NOMO-1 treated with dmso at 0.1 percent for 144 hours (cell line): ENCODE measurements around the gene NCBP3.
A peak's percentile ranks its signal among the peaks of the same experiment; 100 is the strongest.

ENCODE experiments used
- DNase-seq: peaks from one replicate; lab custom pipeline; 2025; ENCODE audit not compliant: unreplicated experiment; lab: John Stamatoyannopoulos, UW

Gene NCBP3, protein sequence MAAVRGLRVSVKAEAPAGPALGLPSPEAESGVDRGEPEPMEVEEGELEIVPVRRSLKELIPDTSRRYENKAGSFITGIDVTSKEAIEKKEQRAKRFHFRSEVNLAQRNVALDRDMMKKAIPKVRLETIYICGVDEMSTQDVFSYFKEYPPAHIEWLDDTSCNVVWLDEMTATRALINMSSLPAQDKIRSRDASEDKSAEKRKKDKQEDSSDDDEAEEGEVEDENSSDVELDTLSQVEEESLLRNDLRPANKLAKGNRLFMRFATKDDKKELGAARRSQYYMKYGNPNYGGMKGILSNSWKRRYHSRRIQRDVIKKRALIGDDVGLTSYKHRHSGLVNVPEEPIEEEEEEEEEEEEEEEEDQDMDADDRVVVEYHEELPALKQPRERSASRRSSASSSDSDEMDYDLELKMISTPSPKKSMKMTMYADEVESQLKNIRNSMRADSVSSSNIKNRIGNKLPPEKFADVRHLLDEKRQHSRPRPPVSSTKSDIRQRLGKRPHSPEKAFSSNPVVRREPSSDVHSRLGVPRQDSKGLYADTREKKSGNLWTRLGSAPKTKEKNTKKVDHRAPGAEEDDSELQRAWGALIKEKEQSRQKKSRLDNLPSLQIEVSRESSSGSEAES

DNA sequence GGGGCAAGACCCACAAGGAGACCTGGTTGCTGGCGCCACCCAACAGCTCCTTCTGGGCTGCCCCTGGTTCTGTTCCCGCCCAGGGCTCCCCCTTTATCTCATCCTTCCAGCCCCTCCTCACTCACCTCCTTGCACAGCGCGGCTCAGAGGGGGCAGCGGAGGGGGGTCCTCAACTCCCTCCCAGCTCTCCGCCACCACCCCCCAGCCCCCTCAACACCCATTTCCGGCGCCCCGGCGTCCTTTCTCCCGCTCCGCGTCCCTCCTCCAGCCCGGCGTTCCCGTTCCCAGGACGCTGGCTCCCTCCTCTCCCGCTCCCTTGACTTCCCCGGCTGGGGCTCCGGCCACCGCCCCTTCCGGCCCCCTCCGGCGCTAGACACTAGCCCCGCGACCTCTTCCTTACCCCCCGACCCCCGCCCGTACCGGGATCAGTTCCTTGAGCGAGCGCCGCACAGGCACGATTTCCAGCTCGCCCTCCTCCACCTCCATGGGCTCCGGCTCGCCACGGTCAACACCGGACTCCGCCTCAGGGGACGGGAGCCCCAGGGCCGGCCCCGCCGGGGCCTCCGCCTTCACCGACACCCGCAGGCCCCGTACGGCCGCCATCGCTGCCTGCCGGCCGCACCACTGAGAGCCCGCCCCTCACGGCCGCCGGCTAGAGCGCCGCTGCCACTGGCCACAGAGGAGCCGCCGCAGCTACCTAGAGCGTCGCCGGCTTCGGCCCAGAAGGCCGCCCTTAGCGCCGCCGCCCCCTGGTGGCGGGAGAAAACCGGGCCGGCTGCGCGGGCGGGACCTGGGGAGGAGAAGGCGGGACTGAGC, at the start of gene NCBP3:
Gene NCBP3, minus strand, starts transcription at position 626 of the 816 bp plus-strand sequence. Its CDS starts 23 bp downstream, at position 603.
- DNase-seq, result peak; percentile 90

GRCh38 chr17:3895354-3895753, 49.3 kb upstream of the NCBP3 start:
- DNase-seq, result no peak

DNA sequence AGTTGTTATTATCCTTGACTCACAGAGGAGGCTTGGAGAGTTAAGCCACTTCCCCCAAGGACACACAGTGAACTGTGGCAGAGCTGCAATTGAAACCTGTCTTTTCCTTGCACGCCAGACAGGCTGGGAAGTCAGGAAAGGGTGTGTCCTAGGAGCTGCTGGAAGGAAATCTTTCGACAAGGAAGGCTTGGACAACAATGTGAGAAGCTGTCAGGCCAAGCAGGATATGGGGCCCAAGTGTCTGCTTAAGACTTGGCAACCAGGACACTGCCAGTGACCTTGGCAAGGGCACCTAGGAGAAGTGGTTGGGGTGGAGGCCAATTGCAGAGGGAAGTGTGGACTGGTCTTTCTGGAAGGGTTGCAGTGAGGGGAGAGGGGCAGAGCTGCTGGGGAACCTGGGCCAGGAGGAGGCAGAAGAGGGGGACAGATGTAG, 48.9 kb upstream of the NCBP3 start:
- no peak for DNase-seq

GRCh38 chr17:3894188-3894587, 48.1 kb upstream of the NCBP3 start:
- DNase-seq, result no peak

- no peak for DNase-seq
Measured at GRCh38 chr17:3893720-3894116, 47.7 kb upstream of the NCBP3 start.

DNA sequence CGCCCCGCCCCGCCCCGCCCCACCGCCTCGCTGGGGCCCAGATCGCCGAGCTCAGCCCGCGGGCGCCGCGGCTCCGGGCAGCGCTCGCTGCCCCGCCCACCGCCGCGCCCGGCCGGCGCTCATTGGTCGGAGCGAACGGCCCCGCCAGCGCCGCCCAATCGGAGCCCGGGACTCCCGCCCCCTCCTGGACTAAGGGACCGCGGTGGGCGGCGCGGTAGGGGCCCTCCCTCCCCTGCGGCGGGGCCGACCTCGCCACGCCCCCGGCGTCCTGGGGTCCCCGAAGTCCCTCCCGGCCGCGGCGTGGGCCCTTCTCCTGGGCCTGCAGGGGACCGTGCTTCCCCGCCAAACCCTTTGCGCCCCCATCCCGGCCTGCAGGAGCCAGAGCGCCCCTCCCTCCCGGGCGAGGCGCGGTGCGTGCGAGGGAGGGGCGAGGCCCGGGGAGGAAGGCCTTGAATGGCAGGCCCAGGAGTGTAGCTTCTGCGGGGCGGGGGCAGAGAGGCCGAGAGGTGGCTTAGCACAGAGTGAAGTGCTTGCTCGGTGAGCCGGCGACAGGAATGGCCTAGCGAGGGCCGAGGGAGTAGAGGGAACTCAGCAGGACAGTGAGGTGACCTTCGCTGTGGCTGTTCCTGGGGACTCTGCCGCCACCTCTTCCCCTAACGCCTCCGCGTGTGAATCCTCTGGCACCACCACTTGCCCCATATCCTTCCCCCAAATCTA, 47.1 kb upstream of the NCBP3 start, which contains the start of gene CAMKK1:
Gene CAMKK1, minus strand, starts transcription at position 51 of the 717 bp plus-strand sequence. CDS start 7,366 bp downstream, outside the sequence.
- peak; percentile 89 for DNase-seq

DNA sequence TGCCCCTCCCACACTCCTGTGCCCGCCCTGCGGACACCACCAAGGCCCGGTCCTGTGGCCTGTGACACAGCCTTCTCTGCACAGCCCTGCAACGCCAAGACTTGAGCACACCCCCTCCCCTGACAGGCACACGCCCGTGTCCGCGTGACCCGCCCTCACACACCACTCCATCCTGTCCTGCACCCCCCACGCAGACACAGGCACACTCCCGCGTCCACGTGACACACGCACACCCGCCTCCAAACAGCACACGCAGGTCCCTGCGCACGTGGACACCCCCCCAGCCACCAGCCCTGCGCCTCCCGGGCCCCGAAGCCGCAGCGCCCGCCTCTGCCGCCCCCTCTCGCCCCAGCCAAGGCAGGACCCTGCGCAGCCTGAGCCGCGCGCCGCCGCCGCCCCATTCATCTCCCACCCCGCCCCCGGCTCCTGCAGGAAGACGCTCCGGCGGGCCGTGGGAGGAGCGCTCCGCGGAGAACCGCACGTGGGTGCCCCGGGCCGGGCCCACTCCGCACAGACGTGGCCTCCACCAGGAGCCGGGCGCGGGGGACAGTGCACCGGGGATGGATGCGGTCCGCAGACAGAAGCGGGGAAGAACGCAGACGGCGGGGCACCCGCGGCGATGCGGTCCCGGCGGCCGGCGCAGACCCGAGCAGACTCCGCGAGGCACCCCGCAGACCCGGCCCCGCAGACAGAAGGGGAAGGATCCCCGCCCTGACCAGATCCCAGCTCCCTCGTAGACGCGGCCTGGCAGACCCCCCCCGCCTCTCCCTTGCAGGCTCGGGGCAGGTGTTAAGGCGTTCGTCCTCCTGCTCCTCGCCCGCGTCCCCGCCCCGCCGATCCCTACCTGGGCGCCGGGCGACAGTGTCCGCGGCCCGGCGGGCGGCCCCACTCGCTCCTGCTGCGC, 46.3 kb upstream of the NCBP3 start:
- peak; percentile 26 for DNase-seq

- no peak for DNase-seq
Measured at GRCh38 chr17:3891626-3892094, 45.6 kb upstream of the NCBP3 start.

- no peak for DNase-seq
Measured at GRCh38 chr17:3890878-3891219, 44.8 kb upstream of the NCBP3 start.

- DNase-seq, result no peak
Measured at GRCh38 chr17:3890082-3890877, 44.2 kb upstream of the NCBP3 start.

DNA sequence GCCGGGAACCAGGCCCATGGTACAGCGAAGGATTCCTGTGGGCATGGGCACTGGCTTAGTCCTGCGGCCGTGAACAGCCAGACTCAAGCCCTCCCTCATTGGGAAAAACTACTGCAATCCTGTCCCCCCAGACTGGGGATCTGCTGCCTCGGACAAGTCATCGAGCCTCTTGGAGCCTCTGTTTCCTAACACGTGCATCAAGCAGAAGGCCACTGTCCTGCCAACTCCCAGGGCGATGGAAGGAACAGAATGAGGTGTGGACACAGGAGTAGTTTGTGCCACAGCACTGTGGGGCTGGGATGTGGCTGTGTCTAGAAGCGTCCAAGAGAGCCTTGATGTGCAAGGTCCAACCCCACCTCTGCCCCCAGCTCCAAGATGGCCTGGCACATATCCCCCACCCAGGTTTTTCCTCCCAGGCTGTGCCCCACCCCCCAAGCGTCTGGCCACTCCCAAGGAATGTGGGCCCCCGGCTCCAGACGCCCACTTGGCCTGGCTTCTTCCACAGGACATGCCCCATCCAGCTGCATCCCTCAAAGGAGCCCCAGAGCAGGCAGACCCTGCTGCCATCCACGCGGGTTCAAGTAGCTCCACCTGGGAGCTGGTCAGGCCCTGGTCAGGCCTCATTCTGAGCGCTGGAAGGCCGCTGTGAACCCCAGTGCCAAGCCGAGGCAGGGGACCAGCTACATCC, 43.4 kb upstream of the NCBP3 start:
- no peak for DNase-seq

DNA sequence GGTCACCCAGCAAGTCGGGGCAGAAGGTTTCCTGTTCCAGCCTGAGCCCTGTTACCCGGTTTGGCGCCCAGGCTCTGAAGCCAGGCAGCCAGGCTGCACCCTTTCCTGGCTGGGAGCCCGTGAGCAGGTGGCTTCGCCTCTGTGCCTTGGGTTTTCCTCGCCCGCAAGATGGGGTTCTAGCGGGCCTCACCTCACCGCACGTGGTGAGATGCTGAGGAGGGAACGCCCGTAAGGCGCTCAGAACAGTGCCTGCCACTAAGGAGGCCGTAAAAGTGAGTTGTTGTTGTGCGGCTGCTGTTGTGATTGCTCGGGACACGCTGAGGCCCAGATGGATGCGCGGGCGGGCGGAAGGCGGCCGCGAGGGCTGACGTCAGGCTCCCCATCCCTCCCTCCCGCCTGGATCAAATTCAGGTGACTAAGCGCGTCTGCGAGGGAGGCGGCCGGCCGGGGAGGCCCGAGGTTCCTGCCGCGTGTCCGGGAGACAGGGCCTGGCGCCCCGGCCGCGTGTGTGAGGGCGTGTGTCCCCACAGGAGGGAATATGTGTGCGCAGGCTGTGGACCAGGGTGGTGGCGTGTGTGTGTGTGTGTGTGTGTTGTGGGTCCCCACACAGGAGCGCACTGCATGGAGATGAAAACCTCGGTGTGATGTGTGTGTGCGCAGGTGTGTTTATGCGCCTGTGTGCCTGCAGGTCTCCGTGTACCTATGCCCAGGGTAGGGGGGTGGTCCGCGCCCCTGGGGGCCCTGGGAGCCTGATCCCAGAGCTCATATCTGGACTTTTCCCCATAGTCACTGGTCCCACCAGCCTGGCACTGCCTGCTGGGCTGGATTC, 42.5 kb upstream of the NCBP3 start:
- DNase-seq, result no peak

- DNase-seq, result no peak
Measured at GRCh38 chr17:3887804-3888203, 41.8 kb upstream of the NCBP3 start.

- no peak for DNase-seq
Measured at GRCh38 chr17:3887394-3887793, 41.3 kb upstream of the NCBP3 start.

DNA sequence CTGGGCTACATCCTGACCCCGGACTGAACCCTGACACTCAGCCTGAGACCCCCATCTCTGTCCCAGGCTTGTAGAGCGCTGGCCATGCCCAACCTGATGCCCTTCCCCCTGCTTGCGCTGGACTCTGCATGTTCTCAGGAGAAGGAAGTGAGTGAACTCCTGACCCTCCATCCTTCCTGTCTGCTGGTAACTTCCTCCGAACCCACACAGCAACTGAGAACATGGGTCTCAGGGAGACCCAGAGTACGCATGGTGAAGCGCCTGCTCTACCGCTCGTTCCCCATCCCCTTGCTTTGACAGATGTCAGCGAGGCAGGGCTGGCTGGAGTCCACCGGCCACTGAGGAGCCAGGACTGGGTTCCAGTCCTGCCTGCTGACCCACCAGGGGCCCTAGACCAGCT, 40.7 kb upstream of the NCBP3 start:
- DNase-seq, result peak; percentile 9

GRCh38 chr17:3885970-3886369, 39.9 kb upstream of the NCBP3 start:
- no peak for DNase-seq

GRCh38 chr17:3885271-3885670, 39.2 kb upstream of the NCBP3 start:
- no peak for DNase-seq

DNA sequence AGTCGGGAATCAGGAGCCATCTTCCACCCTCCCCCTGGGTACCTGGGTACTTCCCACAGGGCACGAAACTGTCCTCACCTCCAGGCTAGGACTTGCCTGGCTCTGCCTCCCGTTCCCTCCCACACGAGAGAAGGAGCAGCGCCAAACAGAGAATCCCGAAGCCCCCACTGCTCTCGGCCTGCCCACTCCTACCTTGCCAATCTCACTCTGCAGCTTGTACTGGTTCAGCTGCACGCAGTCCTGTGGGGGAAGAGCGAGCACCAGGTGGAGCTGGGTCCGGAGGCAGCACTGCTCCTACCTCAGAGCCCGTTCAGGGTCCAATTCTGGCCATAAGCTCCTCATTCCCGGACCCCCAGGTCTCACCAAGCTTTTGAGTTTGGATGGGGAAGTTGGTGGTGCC, 38.1 kb upstream of the NCBP3 start:
- no peak for DNase-seq
